ENCODE data around the gene NMU.
"Not testable (repeated sequence)": the region's sequence is repeated elsewhere in the genome, so short reads cannot be mapped to it uniquely, and the experiment has no call there.

The NMU gene

DNA sequence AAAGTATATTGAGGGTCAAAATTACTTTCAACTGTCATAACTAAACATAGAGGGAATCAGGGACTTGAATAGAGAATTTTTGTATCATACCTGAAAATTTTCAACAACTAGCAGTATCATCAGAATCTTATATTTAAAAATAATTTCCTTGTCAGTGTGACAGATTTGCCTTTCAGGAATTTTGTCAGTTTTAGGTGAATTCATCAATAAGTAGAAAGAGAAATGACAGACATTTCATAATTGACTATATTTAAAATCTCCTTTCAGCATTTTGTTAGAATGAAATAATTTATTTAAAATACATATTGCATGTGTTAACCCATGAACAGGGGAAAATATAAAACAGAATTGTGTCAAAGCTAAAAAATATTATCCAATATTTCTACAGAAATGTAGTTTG is 35.5 kb downstream of the NMU start:
- Histone ChIP-seq H3K4me1 (ENCODE audit: control insufficient read depth, insufficient read depth, low read length) (no peaks in the 10 kb centered on the region), H3K9me3 (ENCODE audit: control insufficient read depth, low read length) (no peaks in the 10 kb centered on the region), H3K9ac (ENCODE audit: low read length) (no peak overlapping the region), H3K36me3 (ENCODE audit: control insufficient read depth, insufficient read depth, low read length, severe bottlenecking) (no peaks in the 10 kb centered on the region), H3K4me3 (ENCODE audit: low read length) (no peak overlapping the region), H3K27me3 (replicated peaks; ENCODE audit: control insufficient read depth, insufficient read depth, low read length) (no peaks in the 10 kb centered on the region)
- no peak for DNase-seq (ENCODE audit: low read depth)

- H3K4me3 ChIP-seq (ENCODE audit: low read length), result no peak overlapping the region
- DNase-seq (ENCODE audit: low read depth), result no peak
- no peaks in the 10 kb centered on the region for H3K9me3 ChIP-seq (ENCODE audit: control insufficient read depth, low read length)
- H3K4me1 ChIP-seq (ENCODE audit: control insufficient read depth, insufficient read depth, low read length), result no peaks in the 10 kb centered on the region
- no peak overlapping the region for H3K9ac ChIP-seq (ENCODE audit: low read length)
- no peaks in the 10 kb centered on the region for H3K36me3 ChIP-seq (ENCODE audit: control insufficient read depth, insufficient read depth, low read length, severe bottlenecking)
- no peaks in the 10 kb centered on the region for H3K27me3 ChIP-seq (replicated peaks; ENCODE audit: control insufficient read depth, insufficient read depth, low read length)
These were observed 37.5 kb downstream of the NMU start for GRCh38 chr4:55598641-55599040.

GRCh38 chr4:55592014-55592413 is 44.1 kb downstream of the NMU start, which contains the start of gene PDCL2:
Gene PDCL2 (minus strand): TSS chr4:55592245. CDS start chr4:55592109, 136 bp downstream.
- no peak within 1 kb of the TSS for H3K9ac ChIP-seq (ENCODE audit: low read length)
- no peaks in the 10 kb centered on the region for H3K4me1 ChIP-seq (ENCODE audit: control insufficient read depth, insufficient read depth, low read length)
- no peak for DNase-seq (ENCODE audit: low read depth)

DNA sequence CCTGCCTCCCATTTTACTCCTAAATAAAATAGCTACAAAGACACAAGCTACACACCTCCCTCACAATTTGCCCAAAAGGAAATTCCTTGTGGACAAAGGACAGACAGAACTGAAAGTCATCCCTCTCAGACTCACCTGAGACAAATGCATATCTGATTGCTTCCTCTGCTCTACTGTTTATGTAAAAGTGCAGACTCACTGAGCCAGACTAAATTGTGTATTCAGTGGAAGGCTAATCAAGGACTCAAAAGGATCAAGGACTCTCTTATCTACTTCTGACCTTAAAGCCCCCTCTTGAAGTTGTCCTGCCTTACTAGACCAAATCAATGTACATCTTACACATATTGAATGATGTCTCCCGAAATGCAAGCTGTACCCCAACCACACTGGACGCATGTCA is 47.9 kb downstream of the NMU start:
- peaks cover 18% of the 10 kb centered on the region for H3K9me3 ChIP-seq (ENCODE audit: control insufficient read depth, low read length)
- no peaks in the 10 kb centered on the region for H3K27me3 ChIP-seq (replicated peaks; ENCODE audit: control insufficient read depth, insufficient read depth, low read length)
- no peaks in the 10 kb centered on the region for H3K36me3 ChIP-seq (ENCODE audit: control insufficient read depth, insufficient read depth, low read length, severe bottlenecking)
- no peaks in the 10 kb centered on the region for H3K4me1 ChIP-seq (ENCODE audit: control insufficient read depth, insufficient read depth, low read length)
- H3K4me3 ChIP-seq (ENCODE audit: low read length), result no peak overlapping the region
- DNase-seq (ENCODE audit: low read depth), result no peak
- H3K9ac ChIP-seq (ENCODE audit: low read length), result no peak overlapping the region

More at GRCh38 chr4:55592014-55592413, 44.1 kb downstream of the NMU start, which contains the start of gene PDCL2:
- no peak within 1 kb of the TSS for H3K4me3 ChIP-seq (ENCODE audit: low read length)
- no peaks in the 10 kb centered on the region for H3K27me3 ChIP-seq (replicated peaks; ENCODE audit: control insufficient read depth, insufficient read depth, low read length)
- peaks cover 11% of the 10 kb centered on the region for H3K9me3 ChIP-seq (ENCODE audit: control insufficient read depth, low read length)
- H3K36me3 ChIP-seq (ENCODE audit: control insufficient read depth, insufficient read depth, low read length, severe bottlenecking), result no peaks in the 10 kb centered on the region

GRCh38 chr4:55582773-55583172 is 53.3 kb downstream of the NMU start:
- H3K4me3 ChIP-seq (ENCODE audit: low read length); DNase-seq (ENCODE audit: low read depth); H3K27me3 ChIP-seq (replicated peaks; ENCODE audit: control insufficient read depth, insufficient read depth, low read length); H3K36me3 ChIP-seq (ENCODE audit: control insufficient read depth, insufficient read depth, low read length, severe bottlenecking); H3K4me1 ChIP-seq (ENCODE audit: control insufficient read depth, insufficient read depth, low read length); H3K9ac ChIP-seq (ENCODE audit: low read length): not testable (repeated sequence)
- H3K9me3 ChIP-seq (ENCODE audit: control insufficient read depth, low read length), result peaks cover 14% of the 10 kb centered on the region

DNA sequence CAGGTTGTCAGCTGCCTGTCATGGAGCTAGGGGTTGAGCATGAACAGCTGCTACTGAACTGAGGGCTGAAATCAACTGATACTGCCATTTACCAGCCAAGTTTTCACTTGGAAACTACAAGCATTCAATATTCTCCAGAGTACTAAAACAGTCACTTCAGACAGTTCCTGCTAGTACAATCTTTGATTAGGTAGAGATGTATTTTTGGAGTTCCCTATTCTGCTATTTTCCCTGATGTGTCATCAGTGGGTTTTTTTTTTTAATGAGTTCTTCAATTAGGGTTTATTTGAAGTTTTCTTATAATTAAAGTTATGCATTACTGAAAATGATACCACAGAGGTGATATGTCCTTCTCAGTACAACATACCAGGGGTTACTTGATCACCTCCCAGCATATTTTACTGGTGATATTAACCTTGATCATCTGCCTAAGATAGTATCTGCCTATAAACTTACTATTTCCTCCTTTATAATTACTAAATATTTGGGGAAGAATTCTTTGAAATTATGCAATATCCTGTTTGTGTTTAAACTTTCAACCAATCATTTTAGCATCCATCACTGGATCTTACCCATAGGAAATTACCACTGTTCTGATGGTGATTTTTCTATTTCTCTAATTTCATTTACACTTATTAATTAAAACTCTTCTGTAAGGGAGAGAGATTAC is 57.6 kb downstream of the NMU start:
- H3K4me3 ChIP-seq (ENCODE audit: low read length), result no peak overlapping the region
- no peaks in the 10 kb centered on the region for H3K4me1 ChIP-seq (ENCODE audit: control insufficient read depth, insufficient read depth, low read length)
- no peak overlapping the region for H3K9ac ChIP-seq (ENCODE audit: low read length)
- H3K36me3 ChIP-seq (ENCODE audit: control insufficient read depth, insufficient read depth, low read length, severe bottlenecking), result no peaks in the 10 kb centered on the region
- no peaks in the 10 kb centered on the region for H3K27me3 ChIP-seq (replicated peaks; ENCODE audit: control insufficient read depth, insufficient read depth, low read length)
- peaks cover 47% of the 10 kb centered on the region for H3K9me3 ChIP-seq (ENCODE audit: control insufficient read depth, low read length)
- no peak for DNase-seq (ENCODE audit: low read depth)

DNA sequence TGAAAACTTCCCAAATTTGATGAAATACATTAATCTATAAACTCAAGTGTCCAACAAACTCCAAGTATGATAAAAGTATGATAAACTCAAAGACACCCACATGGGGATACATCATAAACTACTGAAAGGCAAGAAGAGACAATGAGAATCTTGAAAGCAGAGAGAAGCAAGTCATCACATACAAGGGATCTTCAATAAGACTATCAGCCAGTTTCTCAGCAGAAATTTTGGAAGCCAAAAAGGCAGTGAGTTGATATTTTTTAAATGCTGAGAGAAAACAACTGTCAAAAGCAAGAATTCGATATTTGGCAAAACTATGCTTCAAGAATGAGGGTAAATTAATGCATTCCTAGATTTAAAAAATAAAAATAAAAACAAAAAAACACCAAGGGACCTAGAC is 60.6 kb downstream of the NMU start:
- no peak for DNase-seq (ENCODE audit: low read depth)
- Histone ChIP-seq H3K27me3 (replicated peaks; ENCODE audit: control insufficient read depth, insufficient read depth, low read length) (no peaks in the 10 kb centered on the region), H3K36me3 (ENCODE audit: control insufficient read depth, insufficient read depth, low read length, severe bottlenecking) (no peaks in the 10 kb centered on the region), H3K9me3 (ENCODE audit: control insufficient read depth, low read length) (peaks cover 44% of the 10 kb centered on the region), H3K4me3 (ENCODE audit: low read length) (no peak overlapping the region), H3K9ac (ENCODE audit: low read length) (no peak overlapping the region), H3K4me1 (ENCODE audit: control insufficient read depth, insufficient read depth, low read length) (no peaks in the 10 kb centered on the region)

DNA sequence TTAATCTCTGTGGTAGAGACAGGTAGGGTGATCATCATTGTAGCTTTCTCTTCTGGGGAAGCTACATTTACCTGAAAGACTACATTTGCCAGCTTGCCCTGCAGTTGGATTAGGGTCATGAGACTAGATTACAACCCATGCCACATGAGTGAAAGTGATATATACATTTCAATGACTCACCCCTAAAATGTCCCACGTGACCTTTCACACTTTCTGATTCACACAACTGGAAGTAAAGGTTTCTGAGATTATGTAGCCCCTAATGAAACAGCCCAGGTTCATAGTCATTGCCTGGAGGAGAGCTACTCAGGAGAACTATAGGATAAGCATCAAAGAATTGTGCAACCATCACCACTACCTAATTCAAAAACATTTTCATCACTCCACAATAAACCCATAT is 61.8 kb downstream of the NMU start:
- H3K4me1 ChIP-seq (ENCODE audit: control insufficient read depth, insufficient read depth, low read length), result no peaks in the 10 kb centered on the region
- H3K4me3 ChIP-seq (ENCODE audit: low read length), result no peak overlapping the region
- no peak for DNase-seq (ENCODE audit: low read depth)
- H3K9ac ChIP-seq (ENCODE audit: low read length), result no peak overlapping the region
- no peaks in the 10 kb centered on the region for H3K27me3 ChIP-seq (replicated peaks; ENCODE audit: control insufficient read depth, insufficient read depth, low read length)
- no peaks in the 10 kb centered on the region for H3K36me3 ChIP-seq (ENCODE audit: control insufficient read depth, insufficient read depth, low read length, severe bottlenecking)
- peaks cover 44% of the 10 kb centered on the region for H3K9me3 ChIP-seq (ENCODE audit: control insufficient read depth, low read length)

DNA sequence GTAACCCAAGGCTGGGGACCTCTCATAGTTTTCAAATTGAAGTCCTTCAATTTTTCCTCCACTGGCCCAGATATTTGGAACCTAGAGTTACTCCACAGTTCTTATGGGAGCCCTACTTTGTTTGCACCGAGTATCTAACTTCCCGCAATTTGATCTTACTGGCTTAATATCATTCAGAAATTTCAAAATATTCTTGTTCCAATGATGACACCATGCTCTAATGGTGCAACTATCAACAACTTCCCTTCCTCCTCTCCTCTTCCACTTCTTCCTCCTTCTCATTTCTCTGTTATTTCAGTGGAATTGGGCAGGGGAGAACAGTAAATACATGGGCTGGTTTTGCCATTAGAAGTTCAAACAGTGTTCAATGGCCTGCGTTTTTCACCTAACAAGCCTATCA is 64.3 kb downstream of the NMU start:
- H3K36me3 ChIP-seq (ENCODE audit: control insufficient read depth, insufficient read depth, low read length, severe bottlenecking), result no peaks in the 10 kb centered on the region
- DNase-seq (ENCODE audit: low read depth), result no peak
- no peak overlapping the region for H3K9ac ChIP-seq (ENCODE audit: low read length)
- peaks cover 34% of the 10 kb centered on the region for H3K9me3 ChIP-seq (ENCODE audit: control insufficient read depth, low read length)
- H3K4me3 ChIP-seq (ENCODE audit: low read length), result no peak overlapping the region
- H3K4me1 ChIP-seq (ENCODE audit: control insufficient read depth, insufficient read depth, low read length), result no peaks in the 10 kb centered on the region
- H3K27me3 ChIP-seq (replicated peaks; ENCODE audit: control insufficient read depth, insufficient read depth, low read length), result no peaks in the 10 kb centered on the region

DNA sequence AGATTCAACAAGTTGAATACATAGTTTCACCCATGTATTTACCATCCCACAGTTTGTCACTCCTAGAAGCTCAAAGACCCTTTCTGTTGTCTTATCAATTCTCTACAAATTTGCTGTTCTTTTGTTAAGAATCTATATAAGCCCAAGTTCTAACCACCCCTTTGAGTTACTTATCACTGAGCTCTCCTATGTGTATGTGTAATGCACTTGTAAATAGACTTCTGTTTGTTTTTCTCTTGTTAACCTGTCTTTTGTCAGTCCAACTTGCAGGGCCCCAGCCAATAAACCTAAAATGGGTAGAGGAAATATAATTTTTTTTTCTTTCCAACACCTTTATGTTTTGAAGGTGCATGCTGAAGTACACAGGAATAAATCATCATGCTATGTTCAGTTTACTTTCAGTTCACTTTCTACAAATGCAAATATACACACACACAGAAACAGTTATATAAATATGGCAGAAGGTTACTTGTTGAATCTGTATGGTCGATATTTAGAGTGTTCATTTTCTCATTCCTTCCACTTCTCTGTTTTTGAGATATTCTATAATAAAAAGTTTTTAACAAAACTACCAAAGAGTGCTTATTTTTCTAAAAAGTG is 67.1 kb downstream of the NMU start:
- Histone ChIP-seq H3K36me3 (ENCODE audit: control insufficient read depth, insufficient read depth, low read length, severe bottlenecking) (no peaks in the 10 kb centered on the region), H3K9ac (ENCODE audit: low read length) (no peak overlapping the region), H3K27me3 (replicated peaks; ENCODE audit: control insufficient read depth, insufficient read depth, low read length) (no peaks in the 10 kb centered on the region), H3K9me3 (ENCODE audit: control insufficient read depth, low read length) (peaks cover 7% of the 10 kb centered on the region), H3K4me3 (ENCODE audit: low read length) (no peak overlapping the region), H3K4me1 (ENCODE audit: control insufficient read depth, insufficient read depth, low read length) (no peaks in the 10 kb centered on the region)
- no peak for DNase-seq (ENCODE audit: low read depth)

DNA sequence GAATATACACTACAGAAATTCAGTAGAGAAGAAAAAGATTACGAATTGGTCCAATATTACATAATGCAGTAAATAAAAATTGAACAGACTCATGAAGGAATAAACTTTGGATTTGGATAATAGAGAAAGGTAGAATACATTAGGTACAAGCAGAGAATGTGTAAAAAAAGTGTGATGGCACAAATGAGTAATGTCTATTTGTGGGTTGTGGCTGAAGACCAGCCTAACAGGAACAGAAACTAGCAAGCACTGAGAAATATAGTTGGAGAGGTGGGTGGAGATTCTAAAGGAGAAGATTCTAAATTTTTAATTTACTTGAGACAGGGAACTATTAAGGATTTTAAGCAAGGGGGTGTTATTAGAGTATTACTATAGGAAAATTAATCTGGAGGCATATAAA is 74.2 kb downstream of the NMU start:
- DNase-seq (ENCODE audit: low read depth), result no peak
- no peaks in the 10 kb centered on the region for H3K36me3 ChIP-seq (ENCODE audit: control insufficient read depth, insufficient read depth, low read length, severe bottlenecking)

DNA sequence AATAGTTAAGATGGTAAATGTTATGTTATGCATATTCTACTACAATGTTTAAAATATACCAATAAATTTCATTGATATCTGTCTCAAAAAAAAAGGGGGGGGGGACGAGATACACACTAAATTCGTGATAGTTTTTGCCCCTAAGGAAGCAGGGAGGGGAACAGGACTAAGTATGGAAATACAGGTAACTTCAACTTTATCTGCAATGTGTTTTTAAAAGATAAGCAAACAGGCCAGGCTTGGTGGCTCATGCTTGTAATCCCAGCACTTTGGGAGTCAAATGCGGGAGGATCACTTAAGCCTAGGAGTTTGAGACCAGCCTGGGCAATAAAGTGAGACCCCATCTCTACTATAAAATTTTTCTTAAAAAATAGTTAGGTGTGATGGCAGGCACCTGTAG is 76.0 kb downstream of the NMU start:
- H3K4me3 ChIP-seq (ENCODE audit: low read length), result no peak overlapping the region
- no peak for DNase-seq (ENCODE audit: low read depth)
- no peaks in the 10 kb centered on the region for H3K4me1 ChIP-seq (ENCODE audit: control insufficient read depth, insufficient read depth, low read length)
- no peak overlapping the region for H3K9ac ChIP-seq (ENCODE audit: low read length)
- H3K27me3 ChIP-seq (replicated peaks; ENCODE audit: control insufficient read depth, insufficient read depth, low read length), result no peaks in the 10 kb centered on the region
- H3K36me3 ChIP-seq (ENCODE audit: control insufficient read depth, insufficient read depth, low read length, severe bottlenecking), result no peaks in the 10 kb centered on the region
- H3K9me3 ChIP-seq (ENCODE audit: control insufficient read depth, low read length), result no peaks in the 10 kb centered on the region

More for the DNA sequence above, 74.2 kb downstream of the NMU start:
- H3K9me3 ChIP-seq (ENCODE audit: control insufficient read depth, low read length), result no peaks in the 10 kb centered on the region
- no peak overlapping the region for H3K9ac ChIP-seq (ENCODE audit: low read length)
- no peaks in the 10 kb centered on the region for H3K4me1 ChIP-seq (ENCODE audit: control insufficient read depth, insufficient read depth, low read length)
- H3K4me3 ChIP-seq (ENCODE audit: low read length), result no peak overlapping the region
- H3K27me3 ChIP-seq (replicated peaks; ENCODE audit: control insufficient read depth, insufficient read depth, low read length), result no peaks in the 10 kb centered on the region
